Cardiac muscle cell (in vitro differentiated cells and primary cell): ENCODE results near the gene EFL1. TPM values are rescaled to one million over a fixed set of nuclear protein-coding genes. Genes with fewer than 3 reads are reported as not detected.
A peak's percentile ranks its signal among the peaks of the same experiment; 100 is the strongest.

Experiments used
- DNase-seq, 2 donors: peaks; one replicate each; pipeline versions ENCODE4 v3.0.0 to v3.0.0-alpha.2; 2010 to 2017; ENCODE audit warnings: low read depth in 1 of 2, low spot score in 1 of 2
- H3K27ac ChIP-seq: fragments of 200-600 bp; sonication (generic); 2 replicates; pipeline ENCODE4 v1.5.1; 2016
- H3K27me3 ChIP-seq: fragments of 200-600 bp; sonication (generic); 2 replicates; pipeline ENCODE4 v1.6.0; 2016; ENCODE audit warnings: control low read depth
- H3K36me3 ChIP-seq: fragments of 200-600 bp; sonication (generic); 2 replicates; pipeline ENCODE4 v1.5.1; 2016; ENCODE audit warnings: control low read depth
- H3K4me1 ChIP-seq: fragments of 200-600 bp; sonication (generic); 2 replicates; pipeline ENCODE4 v1.8.1; 2017; ENCODE audit warnings: low read depth, mild to moderate bottlenecking, mixed run types
- H3K4me3 ChIP-seq: fragments of 200-600 bp; sonication (generic); 2 replicates; pipeline ENCODE4 v1.5.1; 2016; ENCODE audit warnings: mild to moderate bottlenecking
- H3K9me3 ChIP-seq: fragments of 200-600 bp; sonication (generic); 2 replicates; pipeline ENCODE4 v1.5.1; 2017; ENCODE audit warnings: low read depth, mild to moderate bottlenecking, control low read depth
- polyA plus RNA-seq: library from polyadenylated mRNA; unstranded; fragments of >200 nt; fragmentation: Nextera tagmentation; extraction: Ambion mirVana; gene quantifications from 2 replicates; pipeline ENCODE4 v1.2.1, GENCODE V29; 2016
- total RNA-seq: library from RNA; depleted of rRNA; stranded (reverse); fragments of >200 nt; gene quantifications from 2 replicates; pipeline ENCODE4 v1.2.3, GENCODE V29; 2016
- TF ChIP-seq, protein P1 (sequence below): IDR thresholded peaks from 2 replicates; pipeline ENCODE4 v1.5.1; 2012; ENCODE audit warnings: low read depth, mild to moderate bottlenecking, low read length

The EFL1 gene
- total and polyA plus RNA-seq, 2 experiments from 2014 or later: 46.7 to 54.8 TPM

DNA sequence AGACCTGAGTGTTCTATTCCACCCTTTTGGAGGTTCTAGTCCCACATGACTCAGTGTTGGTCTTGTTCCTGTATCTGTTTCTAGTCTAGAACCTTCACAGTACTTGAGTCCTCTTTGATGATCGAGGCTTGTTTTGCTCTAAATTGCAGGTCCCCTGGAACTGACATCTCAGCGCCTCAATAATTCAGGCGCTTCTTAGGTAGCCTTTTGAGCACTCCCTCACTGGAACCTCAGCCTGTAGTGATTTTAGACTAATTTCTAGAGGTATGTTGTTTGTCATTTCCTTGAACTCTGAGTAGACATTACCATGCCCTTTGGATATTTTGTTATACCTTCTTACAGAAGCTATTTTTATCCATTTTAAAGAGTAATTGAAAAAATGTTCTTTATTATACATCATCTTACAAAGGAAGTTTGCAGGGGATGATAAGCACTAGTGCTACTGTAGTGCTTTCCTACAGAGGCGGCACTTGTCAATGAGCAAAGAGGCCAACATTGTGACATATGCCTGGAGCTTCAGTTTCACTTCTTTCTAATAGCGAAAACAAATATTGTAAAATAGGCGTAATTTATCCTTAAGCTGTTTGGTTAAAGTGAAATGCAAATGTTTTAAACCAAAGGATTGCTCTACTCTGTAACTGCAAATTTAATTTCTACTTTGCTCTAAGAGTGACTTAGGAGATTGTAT lies 75.7 kb downstream of the EFL1 start:
- Histone ChIP-seq H3K36me3 (peaks cover 7% of the 10 kb centered on the region), H3K4me3 (no peak overlapping the region), H3K27ac (no peak overlapping the region), H3K27me3 (no peaks in the 10 kb centered on the region), H3K9me3 (no peaks in the 10 kb centered on the region), H3K4me1 (peaks cover 16% of the 10 kb centered on the region)
- TF ChIP-seq, protein P1, sequence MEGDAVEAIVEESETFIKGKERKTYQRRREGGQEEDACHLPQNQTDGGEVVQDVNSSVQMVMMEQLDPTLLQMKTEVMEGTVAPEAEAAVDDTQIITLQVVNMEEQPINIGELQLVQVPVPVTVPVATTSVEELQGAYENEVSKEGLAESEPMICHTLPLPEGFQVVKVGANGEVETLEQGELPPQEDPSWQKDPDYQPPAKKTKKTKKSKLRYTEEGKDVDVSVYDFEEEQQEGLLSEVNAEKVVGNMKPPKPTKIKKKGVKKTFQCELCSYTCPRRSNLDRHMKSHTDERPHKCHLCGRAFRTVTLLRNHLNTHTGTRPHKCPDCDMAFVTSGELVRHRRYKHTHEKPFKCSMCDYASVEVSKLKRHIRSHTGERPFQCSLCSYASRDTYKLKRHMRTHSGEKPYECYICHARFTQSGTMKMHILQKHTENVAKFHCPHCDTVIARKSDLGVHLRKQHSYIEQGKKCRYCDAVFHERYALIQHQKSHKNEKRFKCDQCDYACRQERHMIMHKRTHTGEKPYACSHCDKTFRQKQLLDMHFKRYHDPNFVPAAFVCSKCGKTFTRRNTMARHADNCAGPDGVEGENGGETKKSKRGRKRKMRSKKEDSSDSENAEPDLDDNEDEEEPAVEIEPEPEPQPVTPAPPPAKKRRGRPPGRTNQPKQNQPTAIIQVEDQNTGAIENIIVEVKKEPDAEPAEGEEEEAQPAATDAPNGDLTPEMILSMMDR: no peak
- DNase-seq: no peak

DNA sequence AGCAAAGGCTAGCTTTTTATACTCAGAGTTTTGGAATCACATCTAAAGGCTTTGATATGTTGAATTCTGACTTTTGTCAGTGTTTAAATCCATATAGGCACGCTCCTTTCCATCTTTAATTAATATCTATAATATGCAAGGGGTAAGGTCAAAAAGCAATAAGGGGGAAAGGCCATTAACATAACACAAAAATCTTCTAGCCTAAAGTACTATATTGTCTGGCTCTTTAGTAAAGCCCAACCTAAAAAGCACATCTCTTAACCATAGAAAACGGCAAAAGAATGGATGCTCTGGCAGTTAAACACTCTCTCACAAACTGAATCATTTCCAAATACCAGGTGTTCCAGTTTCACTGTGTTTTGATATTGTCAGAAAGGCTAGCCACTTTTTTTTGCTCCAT lies 76.4 kb downstream of the EFL1 start:
- peaks cover 16% of the 10 kb centered on the region for H3K4me1 ChIP-seq
- no peaks in the 10 kb centered on the region for H3K9me3 ChIP-seq
- no peak overlapping the region for H3K4me3 ChIP-seq
- TF ChIP-seq, protein P1: no peak
- DNase-seq: no peak
- H3K27ac ChIP-seq: no peak overlapping the region
- H3K27me3 ChIP-seq: no peaks in the 10 kb centered on the region
- peaks cover 7% of the 10 kb centered on the region for H3K36me3 ChIP-seq

DNA sequence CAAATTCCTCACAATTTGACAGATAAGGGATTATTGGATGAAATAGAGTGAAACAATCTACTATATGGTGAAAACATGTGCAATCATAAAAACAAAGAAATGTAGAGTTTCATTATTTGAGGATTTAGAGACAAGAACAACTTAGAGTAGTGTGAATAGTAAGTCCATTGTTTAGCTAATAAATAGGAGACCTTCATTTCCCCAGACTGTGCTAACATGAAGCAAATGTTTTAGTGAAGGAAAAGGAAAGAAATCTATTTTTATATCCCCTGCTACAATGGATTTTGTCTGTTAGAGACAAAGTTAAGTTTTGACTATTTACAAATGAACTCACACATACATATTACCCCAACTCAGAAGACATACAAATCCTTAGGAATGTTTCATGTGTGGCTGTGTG lies 77.8 kb downstream of the EFL1 start:
- no peak overlapping the region for H3K4me3 ChIP-seq
- no peaks in the 10 kb centered on the region for H3K27me3 ChIP-seq
- TF ChIP-seq, protein P1: no peak
- DNase-seq: peak in 1 of 2 donors; percentile 6
- H3K27ac ChIP-seq: no peak overlapping the region
- H3K36me3 ChIP-seq: no peaks in the 10 kb centered on the region
- H3K9me3 ChIP-seq: no peaks in the 10 kb centered on the region
- peaks cover 16% of the 10 kb centered on the region for H3K4me1 ChIP-seq

DNA sequence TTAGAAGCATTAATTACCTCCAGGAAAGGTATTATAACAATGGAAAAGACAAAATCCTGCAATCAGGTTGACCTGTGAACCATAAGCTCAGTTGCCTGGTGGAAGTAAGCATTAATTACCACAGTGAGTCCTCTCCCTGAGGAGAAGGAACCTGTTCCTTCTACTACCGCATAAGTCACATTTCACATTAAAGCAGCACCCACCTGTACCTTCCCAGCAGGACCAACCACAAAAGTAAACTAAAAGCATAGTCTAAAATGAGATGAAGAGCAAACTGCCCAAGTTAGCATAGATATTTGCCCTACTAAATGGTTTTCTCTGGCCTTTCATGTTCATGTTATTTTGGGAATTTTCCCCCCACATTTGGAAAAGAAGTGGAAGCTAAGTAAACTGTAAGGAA lies 78.2 kb downstream of the EFL1 start:
- H3K4me3 ChIP-seq: no peak overlapping the region
- no peak overlapping the region for H3K27ac ChIP-seq
- H3K27me3 ChIP-seq: no peaks in the 10 kb centered on the region
- no peaks in the 10 kb centered on the region for H3K9me3 ChIP-seq
- TF ChIP-seq, protein P1: no peak
- DNase-seq: no peak
- no peaks in the 10 kb centered on the region for H3K36me3 ChIP-seq
- H3K4me1 ChIP-seq: peaks cover 16% of the 10 kb centered on the region

DNA sequence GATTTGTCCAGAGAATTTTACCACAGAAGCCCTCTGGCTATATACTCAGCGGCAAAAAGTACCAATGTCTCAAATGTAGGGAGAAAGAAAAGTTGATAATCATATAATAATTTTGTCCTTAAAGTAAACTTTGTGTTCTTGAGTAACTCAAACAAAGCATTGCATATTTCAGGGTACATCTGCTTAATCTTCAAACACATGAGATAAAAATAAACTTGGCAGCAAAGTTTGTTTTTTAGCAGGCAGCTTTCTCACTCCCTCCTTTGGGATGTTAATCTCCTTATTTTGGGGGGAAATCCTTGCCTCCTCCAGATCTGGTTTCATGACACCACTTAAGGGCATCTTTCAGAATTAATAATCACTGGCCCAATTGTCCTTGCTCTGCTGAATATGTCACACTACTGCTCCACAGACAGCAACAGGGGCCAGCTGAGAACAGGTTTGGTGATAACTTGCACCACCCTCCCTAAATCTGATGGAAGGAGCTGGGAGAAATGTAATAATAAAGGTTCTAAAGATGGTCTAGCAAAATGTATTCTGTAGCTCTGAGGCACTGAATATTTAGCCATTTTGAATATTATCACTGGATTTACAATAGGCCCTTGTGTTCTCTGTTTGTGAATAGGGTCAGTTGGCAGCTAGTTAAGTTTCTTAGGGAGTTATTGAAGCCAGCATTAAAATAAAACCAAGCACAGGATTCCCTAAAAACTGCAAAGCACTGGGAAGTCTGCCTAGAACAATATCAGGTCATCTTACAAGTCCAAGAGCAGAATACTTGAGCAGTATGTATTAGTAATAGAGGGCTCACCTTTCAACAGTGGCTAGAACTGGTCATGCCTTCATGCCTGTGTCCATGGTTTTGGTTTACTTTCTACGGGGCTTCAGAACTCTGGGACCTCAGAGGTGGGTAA lies 79.2 kb downstream of the EFL1 start:
- Histone ChIP-seq H3K27ac (no peak overlapping the region), H3K27me3 (no peaks in the 10 kb centered on the region), H3K4me1 (peaks cover 16% of the 10 kb centered on the region), H3K4me3 (no peak overlapping the region), H3K9me3 (no peaks in the 10 kb centered on the region), H3K36me3 (no peaks in the 10 kb centered on the region)
- peak in 1 of 2 donors; percentile 85 for DNase-seq
- TF ChIP-seq, protein P1: no peak
